Osteoblast (primary cell): ENCODE results near the gene TBKBP1. TPM values are rescaled to one million over a fixed set of nuclear protein-coding genes. Genes with fewer than 3 reads are reported as not detected.
A peak's percentile ranks its signal among the peaks of the same experiment; 100 is the strongest.

Experiments used
- DNase-seq: peaks from one replicate; pipeline ENCODE4 v3.0.0; 2011; ENCODE audit warnings: low spot score, mixed read lengths; ENCODE audit not compliant: insufficient read length; ENCODE audit errors: missing footprints
- H2AFZ ChIP-seq: 2 replicates; pipeline ENCODE4 v1.6.0; 2011; ENCODE audit warnings: mild to moderate bottlenecking, low read length
- H3K27ac ChIP-seq: 2 replicates; pipeline ENCODE4 v1.5.1; 2011; ENCODE audit warnings: mild to moderate bottlenecking, low read depth, low read length, moderate library complexity
- H3K27me3 ChIP-seq: 2 replicates; pipeline ENCODE4 v1.6.0; 2012; ENCODE audit warnings: mild to moderate bottlenecking, control low read depth, inconsistent platforms, low read length, moderate library complexity; ENCODE audit not compliant: insufficient read depth
- H3K36me3 ChIP-seq: 2 replicates; pipeline ENCODE4 v1.5.1; 2011; ENCODE audit warnings: mild to moderate bottlenecking, low read length, control low read depth, moderate library complexity; ENCODE audit not compliant: insufficient read depth
- H3K4me1 ChIP-seq: 2 replicates; pipeline ENCODE4 v1.5.1; 2011; ENCODE audit warnings: mild to moderate bottlenecking, low read length, control low read depth, moderate library complexity; ENCODE audit not compliant: insufficient read depth
- H3K4me2 ChIP-seq: 2 replicates; pipeline ENCODE4 v1.6.0; 2011; ENCODE audit warnings: mild to moderate bottlenecking, low read length; ENCODE audit not compliant: insufficient read depth
- H3K4me3 ChIP-seq: fragments of 200-600 bp; sonication (generic); 3 replicates; pipeline ENCODE4 v1.5.1; 2012; ENCODE audit warnings: mild to moderate bottlenecking, low read length, inconsistent platforms; ENCODE audit not compliant: insufficient read depth
- H3K79me2 ChIP-seq: 2 replicates; pipeline ENCODE4 v1.6.0; 2012; ENCODE audit warnings: mild to moderate bottlenecking, low read length, control low read depth, inconsistent platforms; ENCODE audit not compliant: insufficient read depth
- H3K9me3 ChIP-seq: 2 replicates; pipeline ENCODE4 v1.5.1; 2011; ENCODE audit warnings: low read depth, low read length, control low read depth
- H4K20me1 ChIP-seq: 2 replicates; pipeline ENCODE4 v1.6.0; 2012; ENCODE audit warnings: mild to moderate bottlenecking, low read length, control low read depth; ENCODE audit not compliant: insufficient read depth
- total RNA-seq: library from RNA; depleted of rRNA; stranded (reverse); fragments of >200 nt; gene quantifications from 2 replicates; pipeline ENCODE4 v1.2.3, GENCODE V29; 2012
- TF ChIP-seq, protein P1 (sequence below): IDR thresholded peaks from 2 replicates; pipeline ENCODE4 v1.5.1; 2011; ENCODE audit warnings: mild to moderate bottlenecking, low read depth, low read length, moderate library complexity; ENCODE audit errors: extremely low read depth

Gene TBKBP1
- total RNA-seq, 1 donor = 11.9 TPM

DNA sequence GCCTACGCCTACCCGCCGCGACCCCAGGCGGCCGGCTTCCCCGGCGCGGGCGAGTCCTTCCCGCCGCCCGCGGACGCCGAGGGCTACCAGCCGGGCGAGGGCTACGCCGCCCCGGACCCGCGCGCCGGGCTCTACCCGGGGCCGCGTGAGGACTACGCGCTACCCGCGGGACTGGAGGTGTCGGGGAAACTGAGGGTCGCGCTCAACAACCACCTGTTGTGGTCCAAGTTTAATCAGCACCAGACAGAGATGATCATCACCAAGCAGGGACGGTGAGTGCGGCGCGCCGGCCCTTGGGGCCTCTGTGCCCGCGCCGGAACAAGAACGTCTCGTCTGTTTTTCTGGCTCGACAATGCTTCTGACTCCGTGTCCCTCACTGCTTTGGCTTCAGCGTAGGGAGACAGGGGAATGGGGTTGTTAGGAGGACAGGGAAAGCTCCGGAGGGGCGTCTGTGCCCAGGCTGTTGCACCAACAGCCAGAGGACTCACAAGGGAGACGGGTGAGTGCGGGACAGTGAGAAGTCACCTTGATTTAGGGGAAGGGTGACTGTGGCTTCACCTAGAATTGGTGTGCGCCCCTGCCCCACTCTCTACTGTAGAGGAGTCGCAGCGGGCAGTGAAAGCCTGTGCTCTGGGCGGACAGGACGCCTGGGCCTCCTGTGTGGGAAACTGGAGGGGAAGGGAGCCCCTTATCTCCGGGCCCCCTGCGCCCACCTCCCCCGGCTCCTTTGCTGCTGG, 39.9 kb downstream of the TBKBP1 start:
- peak; percentile 58 for DNase-seq
- Histone ChIP-seq H3K4me2 (no peak overlapping the region), H4K20me1 (no peaks in the 10 kb centered on the region), H3K9me3 (no peaks in the 10 kb centered on the region), H3K4me3 (no peak overlapping the region), H3K27ac (no peak overlapping the region), H3K27me3 (peaks cover 76% of the 10 kb centered on the region), H3K4me1 (no peaks in the 10 kb centered on the region), H2AFZ (no peak overlapping the region), H3K79me2 (no peaks in the 10 kb centered on the region), H3K36me3 (no peaks in the 10 kb centered on the region)
- TF ChIP-seq, protein P1, sequence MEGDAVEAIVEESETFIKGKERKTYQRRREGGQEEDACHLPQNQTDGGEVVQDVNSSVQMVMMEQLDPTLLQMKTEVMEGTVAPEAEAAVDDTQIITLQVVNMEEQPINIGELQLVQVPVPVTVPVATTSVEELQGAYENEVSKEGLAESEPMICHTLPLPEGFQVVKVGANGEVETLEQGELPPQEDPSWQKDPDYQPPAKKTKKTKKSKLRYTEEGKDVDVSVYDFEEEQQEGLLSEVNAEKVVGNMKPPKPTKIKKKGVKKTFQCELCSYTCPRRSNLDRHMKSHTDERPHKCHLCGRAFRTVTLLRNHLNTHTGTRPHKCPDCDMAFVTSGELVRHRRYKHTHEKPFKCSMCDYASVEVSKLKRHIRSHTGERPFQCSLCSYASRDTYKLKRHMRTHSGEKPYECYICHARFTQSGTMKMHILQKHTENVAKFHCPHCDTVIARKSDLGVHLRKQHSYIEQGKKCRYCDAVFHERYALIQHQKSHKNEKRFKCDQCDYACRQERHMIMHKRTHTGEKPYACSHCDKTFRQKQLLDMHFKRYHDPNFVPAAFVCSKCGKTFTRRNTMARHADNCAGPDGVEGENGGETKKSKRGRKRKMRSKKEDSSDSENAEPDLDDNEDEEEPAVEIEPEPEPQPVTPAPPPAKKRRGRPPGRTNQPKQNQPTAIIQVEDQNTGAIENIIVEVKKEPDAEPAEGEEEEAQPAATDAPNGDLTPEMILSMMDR = no peak

GRCh38 chr17:47735139-47735464, 41.1 kb downstream of the TBKBP1 start:
- Histone ChIP-seq H3K27ac (no peak overlapping the region), H3K79me2 (no peaks in the 10 kb centered on the region), H3K4me2 (no peak overlapping the region), H2AFZ (no peak overlapping the region), H3K9me3 (no peaks in the 10 kb centered on the region), H3K36me3 (no peaks in the 10 kb centered on the region), H3K4me1 (no peaks in the 10 kb centered on the region), H3K27me3 (peaks cover 68% of the 10 kb centered on the region), H3K4me3 (no peak overlapping the region), H4K20me1 (no peaks in the 10 kb centered on the region)
- peak; percentile 54 for DNase-seq
- TF ChIP-seq, protein P1 = no peak

DNA sequence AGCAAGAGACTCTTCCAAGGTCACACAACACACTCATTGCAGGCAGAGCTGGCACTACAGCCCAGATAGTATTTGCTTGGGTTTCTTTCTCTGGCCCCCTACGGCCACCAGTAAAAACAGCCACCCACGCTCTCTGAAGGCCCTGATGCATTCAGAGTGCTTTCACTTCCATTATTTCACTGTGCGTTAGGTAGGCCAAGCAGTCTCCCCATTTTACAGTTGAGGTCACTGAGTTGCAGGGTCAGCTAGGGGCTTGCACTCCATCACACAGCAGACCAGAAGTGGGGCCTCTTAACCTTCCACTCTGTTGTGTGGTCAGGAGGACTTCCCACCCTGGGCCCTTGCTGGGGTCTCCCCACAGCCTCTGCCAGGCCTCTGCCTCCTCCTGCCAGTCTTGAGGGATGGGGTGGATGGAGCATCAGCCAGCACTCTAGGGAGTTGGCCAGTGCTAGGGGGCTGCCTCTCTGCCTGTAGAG, 41.6 kb downstream of the TBKBP1 start:
- Histone ChIP-seq H3K79me2 (no peaks in the 10 kb centered on the region), H3K4me1 (no peaks in the 10 kb centered on the region), H3K27me3 (peaks cover 65% of the 10 kb centered on the region), H3K36me3 (no peaks in the 10 kb centered on the region), H2AFZ (no peak overlapping the region), H3K27ac (no peak overlapping the region), H4K20me1 (no peaks in the 10 kb centered on the region), H3K4me2 (no peak overlapping the region), H3K4me3 (no peak overlapping the region), H3K9me3 (no peaks in the 10 kb centered on the region)
- peak; percentile 58 for DNase-seq
- TF ChIP-seq, protein P1 = no peak

DNA sequence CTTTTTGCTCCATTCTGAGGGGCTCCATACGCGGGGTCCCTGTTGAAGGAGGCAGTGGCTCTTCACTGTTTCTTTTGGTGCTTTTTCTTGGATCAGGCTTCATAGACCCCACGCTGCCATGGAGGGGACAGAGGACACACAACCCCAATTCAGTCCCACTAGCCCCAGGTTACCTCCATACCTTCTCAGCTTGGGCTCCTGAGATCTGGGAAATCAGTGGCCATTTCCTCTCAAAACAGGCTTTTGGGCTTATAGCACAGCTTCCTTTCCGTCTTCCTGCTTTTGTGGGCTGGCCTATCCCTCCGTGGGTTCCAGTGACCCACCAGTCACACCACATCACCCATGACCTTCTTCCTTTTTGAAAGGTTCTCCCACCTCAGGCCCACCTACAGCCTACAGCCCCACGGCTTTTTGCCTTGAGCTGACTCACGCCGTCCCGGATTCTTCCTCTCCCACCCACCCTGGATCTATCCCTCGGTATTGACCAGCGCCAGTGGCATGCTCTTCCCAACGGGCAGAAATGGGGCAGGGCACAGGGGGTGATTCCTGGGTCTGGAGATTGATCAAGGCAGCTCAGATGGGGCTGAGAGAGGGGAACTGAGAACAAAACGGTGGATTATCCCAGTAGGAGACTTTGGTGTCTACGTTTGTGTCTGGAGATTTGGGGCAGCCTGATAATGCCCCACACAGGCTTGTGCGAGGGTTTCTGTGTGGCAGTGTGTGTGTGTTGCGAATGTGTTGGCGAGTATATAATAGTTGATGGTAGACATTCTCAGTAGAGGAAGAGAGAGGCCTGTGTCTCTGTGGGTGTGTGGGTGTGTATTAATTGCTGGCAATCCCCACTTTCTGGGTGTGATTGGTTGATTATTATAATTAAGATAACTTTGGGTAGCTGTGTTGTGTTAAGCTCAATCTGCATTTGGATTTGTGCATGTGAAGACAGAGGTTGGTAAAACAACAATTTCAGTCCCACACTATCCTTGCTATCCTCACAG, 42.8 kb downstream of the TBKBP1 start:
- H3K27me3 ChIP-seq = peaks cover 58% of the 10 kb centered on the region

More for the DNA sequence above, 42.8 kb downstream of the TBKBP1 start:
- no peak overlapping the region for H3K4me3 ChIP-seq
- no peaks in the 10 kb centered on the region for H3K36me3 ChIP-seq
- no peak overlapping the region for H2AFZ ChIP-seq
- H3K4me2 ChIP-seq = no peak overlapping the region
- no peaks in the 10 kb centered on the region for H3K79me2 ChIP-seq
- TF ChIP-seq, protein P1 = no peak
- no peaks in the 10 kb centered on the region for H4K20me1 ChIP-seq
- H3K9me3 ChIP-seq = no peaks in the 10 kb centered on the region
- peak; percentile 50 for DNase-seq
- H3K27ac ChIP-seq = no peak overlapping the region
- no peaks in the 10 kb centered on the region for H3K4me1 ChIP-seq
